K562 (cell line): Measurements from ENCODE around the gene SLC6A13.

Experiments used
- ARHGAP35 ChIP-seq: fragments of 450-650 bp; IDR thresholded peaks from 2 replicates; pipeline ENCODE4 v1.6.1; 2018; ENCODE audit not compliant: partially characterized antibody
- EZH2 ChIP-seq: IDR thresholded peaks from 2 replicates; pipeline ENCODE4 v1.6.1; 2012; ENCODE audit warnings: low read depth, mild to moderate bottlenecking, inconsistent platforms, low read length, borderline replicate concordance
- HINFP ChIP-seq: fragments of 450-650 bp; conservative IDR thresholded peaks from 2 replicates; pipeline ENCODE4 v1.6.1; 2016; ENCODE audit warnings: missing genetic modification characterization, low read depth, mild to moderate bottlenecking, control low read depth, missing compliant biosample characterization
- HIVEP1 ChIP-seq: fragments of 250-450 bp; sonication (Bioruptor Pico); IDR thresholded peaks from 2 replicates; pipeline ENCODE4 v1.4.0; 2020; ENCODE audit warnings: mild to moderate bottlenecking
- MTA2 ChIP-seq: fragments of 450-650 bp; IDR thresholded peaks from 2 replicates; pipeline ENCODE4 v1.6.1; 2016; ENCODE audit warnings: low read depth
- TEAD4 ChIP-seq, 2 experiments: sonication (generic) in 1 of 2; formaldehyde crosslinking in 1 of 2; IDR thresholded peaks; 2 replicates each; pipeline versions ENCODE4 v1.6.1 to v1.8.0; 2012 to 2022; ENCODE audit warnings: borderline replicate concordance in 1 of 2, inconsistent platforms in 1 of 2, low read length in 1 of 2, mild to moderate bottlenecking in 1 of 2, missing genetic modification reagents in 1 of 2
- ZBTB1 ChIP-seq: sonication (generic); formaldehyde crosslinking; IDR thresholded peaks from 2 replicates; pipeline ENCODE4 v1.8.1; 2023; ENCODE audit warnings: missing genetic modification reagents, low read depth, mild to moderate bottlenecking, borderline replicate concordance
- ZNF12 ChIP-seq: sonication (generic); formaldehyde crosslinking; IDR thresholded peaks from 2 replicates; pipeline ENCODE4 v1.4.0; 2020; ENCODE audit warnings: mild to moderate bottlenecking, missing genetic modification reagents
- ZNF24 ChIP-seq: fragments of 450-650 bp; IDR thresholded peaks from 2 replicates; pipeline ENCODE4 v1.6.1; 2016
- ZNF274 ChIP-seq: IDR thresholded peaks from 2 replicates; pipeline ENCODE4 v1.6.1; 2011; ENCODE audit warnings: low read depth, mild to moderate bottlenecking, low read length, moderate library complexity, borderline replicate concordance
- ZNF699 ChIP-seq: fragments of 250-450 bp; sonication (Bioruptor Pico); IDR thresholded peaks from 2 replicates; pipeline ENCODE4 v1.8.0; 2021; ENCODE audit warnings: mild to moderate bottlenecking, moderate library complexity; ENCODE audit not compliant: insufficient replicate concordance

GRCh38 chr12:221736-222135 is 40.9 kb downstream of the SLC6A13 start:
- TF ChIP-seq ARHGAP35 = no peak
- TF ChIP-seq TEAD4 (IDR thresholded peaks at IDR 0.05; ENCODE audit: low read length) = no peak
- no peak for TF ChIP-seq TEAD4 (CRISPR knock-in tag; IDR thresholded peaks at IDR 0.05; ENCODE audit: borderline replicate concordance)
- no peak for TF ChIP-seq ZNF699 (CRISPR knock-in tag)
- no peak for TF ChIP-seq ZBTB1 (CRISPR knock-in tag)
- no peak for TF ChIP-seq EZH2
- no peak for TF ChIP-seq ZNF274
- no peak for TF ChIP-seq MTA2
- TF ChIP-seq ZNF24 = no peak
- TF ChIP-seq ZNF12 (CRISPR knock-in tag) = no peak
- no peak for TF ChIP-seq HINFP (tag)
- TF ChIP-seq HIVEP1 = no peak
